ENCODE data around the gene ZFP28.

ZFP28 gene

GRCh38 chr19:56596676-56597075, 57.9 kb downstream of the ZFP28 start:
- DNase-seq = no peak

- DNase-seq = no peak
Observed at GRCh38 chr19:56597696-56598095, 58.9 kb downstream of the ZFP28 start.

GRCh38 chr19:56601375-56601774, 62.6 kb downstream of the ZFP28 start:
- no peak for DNase-seq

- no peak for DNase-seq
Observed at GRCh38 chr19:56603829-56604228, 65.1 kb downstream of the ZFP28 start.
